HG03575 (cell line): ENCODE measurements around the gene IL4R.
"Not testable (repeated sequence)": the region's sequence is repeated elsewhere in the genome, so short reads cannot be mapped to it uniquely, and the experiment has no call there.

ENCODE experiments used
- ATAC-seq: cut with Tn5 transposase; IDR thresholded peaks from one replicate; pipeline ENCODE4 v1.9.1; 2021; ENCODE audit not compliant: unreplicated experiment, insufficient number of reproducible peaks, low FRiP score; ENCODE audit errors: extremely low read depth

Gene IL4R

DNA sequence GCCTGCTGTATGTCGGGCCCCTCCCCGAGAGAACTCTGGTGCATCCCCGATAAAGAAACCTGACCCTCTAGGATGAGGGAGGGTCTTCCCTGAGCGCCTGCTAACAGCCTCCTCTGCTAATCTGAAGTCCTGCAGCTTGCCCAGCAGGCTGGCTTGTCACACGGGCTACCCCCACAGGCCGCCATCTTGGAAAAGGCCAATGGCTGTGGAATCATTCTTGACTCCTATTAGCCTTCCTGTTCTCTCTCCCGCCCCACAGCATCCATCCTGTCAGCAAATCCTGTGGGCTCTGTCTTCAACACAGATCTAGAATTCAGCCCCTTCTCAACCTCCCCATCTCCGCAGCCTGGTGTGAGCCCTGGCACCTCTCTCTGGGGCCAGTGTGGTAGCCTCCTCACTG is 12.0 kb downstream of the IL4R start:
- no peak for ATAC-seq

- ATAC-seq: no peak
Observed at GRCh38 chr16:27326251-27326650, 12.5 kb downstream of the IL4R start.

DNA sequence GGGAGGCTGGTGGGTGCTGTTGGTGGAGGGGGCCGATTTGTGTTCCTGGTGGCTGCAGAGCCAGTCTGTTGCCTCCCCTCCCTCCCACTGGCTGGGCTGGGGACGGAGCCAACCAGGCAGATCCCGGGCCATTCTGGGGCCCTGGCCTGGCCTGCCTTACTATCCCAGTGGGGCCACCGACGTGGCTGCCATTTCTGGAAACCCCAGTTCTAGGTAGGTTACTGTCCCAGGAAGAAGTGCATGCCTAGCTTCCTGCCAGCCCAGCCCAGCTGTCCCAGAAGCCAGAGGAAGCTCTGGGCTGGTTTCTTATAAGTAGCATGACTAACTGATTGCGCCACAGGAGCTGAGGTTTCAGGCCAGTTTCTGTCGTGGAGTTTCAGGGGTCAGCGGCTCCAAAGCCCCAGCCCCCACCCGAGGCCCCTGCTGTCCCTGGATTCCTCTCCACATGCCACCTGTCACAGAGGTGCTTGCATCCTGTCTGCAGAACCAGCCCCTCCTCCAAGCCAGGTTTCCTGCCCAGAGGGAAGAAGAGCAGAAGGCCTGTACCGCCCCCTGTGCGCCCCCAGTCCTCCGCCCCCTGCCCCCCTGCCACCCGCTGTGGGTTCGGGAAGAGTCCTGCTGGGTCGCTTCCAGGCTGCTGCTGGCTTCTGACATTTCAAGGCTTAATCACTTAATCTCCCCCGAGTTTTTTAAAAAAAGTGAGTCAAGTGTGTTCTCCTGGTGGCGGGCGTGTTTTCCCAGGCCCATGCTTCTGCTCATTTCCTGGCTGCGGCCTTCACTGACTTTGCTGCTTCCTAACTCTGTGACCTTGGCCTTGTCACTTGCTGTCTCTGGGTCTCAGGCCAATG is 13.2 kb downstream of the IL4R start:
- ATAC-seq: no peak

DNA sequence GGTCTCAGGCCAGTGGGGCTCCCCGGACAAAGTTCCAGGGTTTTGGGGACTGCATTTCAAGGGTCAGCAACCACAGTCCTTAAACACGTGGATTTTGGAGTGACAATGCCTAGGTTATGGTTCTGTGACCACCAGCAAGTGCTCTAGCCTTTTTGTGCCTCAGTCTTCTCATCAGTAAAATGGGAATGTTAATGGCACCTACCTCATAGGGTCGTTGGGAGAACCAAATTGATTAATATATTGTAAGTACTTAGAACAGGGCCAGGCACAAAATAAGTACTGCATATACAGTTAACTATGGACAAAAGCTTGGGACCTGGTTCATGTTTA is 13.8 kb downstream of the IL4R start:
- no peak for ATAC-seq

- no peak for ATAC-seq
Observed at GRCh38 chr16:27328937-27329336, 15.2 kb downstream of the IL4R start.

- ATAC-seq: not testable (repeated sequence)
Observed at GRCh38 chr16:27329376-27330079, 15.8 kb downstream of the IL4R start.

GRCh38 chr16:27330542-27330941 is 16.8 kb downstream of the IL4R start:
- ATAC-seq: no peak

DNA sequence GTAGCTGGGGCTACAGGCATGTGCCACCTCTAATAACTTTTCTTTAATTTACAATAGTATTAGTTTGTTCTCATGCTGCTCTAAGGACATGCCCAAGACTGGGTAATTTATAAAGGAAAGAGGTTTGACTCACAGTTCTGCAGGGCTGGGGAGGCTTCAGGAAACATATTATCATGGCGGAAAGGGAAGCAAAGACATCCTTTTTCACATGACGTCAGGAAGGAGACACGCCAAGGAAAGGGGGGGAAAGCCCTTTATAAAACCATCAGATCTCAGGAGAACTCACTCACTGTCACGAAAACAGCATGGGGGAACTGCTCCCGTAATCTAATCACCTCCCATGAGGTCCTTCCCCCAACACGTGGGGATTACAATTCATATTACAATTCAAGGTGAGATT is 18.3 kb downstream of the IL4R start:
- ATAC-seq: no peak

DNA sequence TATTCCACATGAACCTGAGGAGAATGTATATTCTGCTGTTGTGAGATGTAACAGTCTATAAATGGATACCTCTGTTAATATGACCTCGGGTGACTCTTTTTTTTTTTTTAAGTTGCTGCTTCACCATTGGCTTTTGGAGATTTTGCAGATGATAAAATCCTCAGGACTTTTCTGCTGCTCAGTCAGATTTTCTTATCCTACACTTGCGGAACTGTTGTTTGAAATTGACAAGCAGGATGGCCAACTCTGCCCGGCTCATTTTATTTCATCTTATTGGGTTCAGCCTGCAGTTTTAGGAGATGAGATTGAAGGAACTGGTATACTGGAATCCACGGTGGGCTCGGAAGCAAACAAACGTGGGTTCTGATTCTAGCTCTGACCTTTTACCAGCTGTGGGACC is 19.3 kb downstream of the IL4R start:
- ATAC-seq: no peak

- no peak for ATAC-seq
Observed at GRCh38 chr16:27333549-27333948, 19.8 kb downstream of the IL4R start.

- no peak for ATAC-seq
Observed at GRCh38 chr16:27334192-27334764, 20.5 kb downstream of the IL4R start.

- ATAC-seq: no peak
Observed at GRCh38 chr16:27334838-27335237, 21.1 kb downstream of the IL4R start.

DNA sequence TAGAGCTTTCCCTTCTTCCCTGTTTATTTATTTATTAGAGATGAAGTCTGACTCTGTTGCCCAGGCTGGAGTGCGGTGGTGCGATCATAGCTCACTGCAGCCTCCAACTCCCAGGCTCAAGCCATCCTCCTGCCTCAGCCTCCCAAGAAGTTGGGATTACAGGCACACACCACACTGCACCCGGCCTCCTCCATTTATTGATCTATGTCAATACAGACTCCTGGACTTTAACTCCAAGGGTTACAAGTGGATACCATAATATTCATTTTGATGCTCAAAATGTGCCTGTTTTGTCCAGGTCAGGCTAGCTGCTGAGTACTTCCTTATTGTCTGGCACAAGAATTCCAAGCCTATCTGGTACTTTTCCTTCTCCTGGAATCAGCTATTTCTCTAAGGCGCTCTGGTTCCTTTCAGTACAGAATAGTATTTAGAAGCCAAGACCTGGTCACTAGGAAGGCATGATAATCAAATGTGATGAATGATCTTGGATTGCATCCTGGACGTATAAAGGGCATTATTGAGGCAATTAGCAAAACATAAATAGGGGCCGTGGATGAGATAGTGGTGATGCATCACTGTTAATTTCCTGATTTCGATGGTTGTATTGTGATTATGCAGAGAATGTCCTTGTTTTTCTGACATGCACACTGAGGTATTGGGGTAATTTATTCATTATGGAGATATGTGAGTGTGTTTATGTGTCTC is 21.7 kb downstream of the IL4R start:
- no peak for ATAC-seq

GRCh38 chr16:27337024-27337423 is 23.2 kb downstream of the IL4R start:
- ATAC-seq: no peak

DNA sequence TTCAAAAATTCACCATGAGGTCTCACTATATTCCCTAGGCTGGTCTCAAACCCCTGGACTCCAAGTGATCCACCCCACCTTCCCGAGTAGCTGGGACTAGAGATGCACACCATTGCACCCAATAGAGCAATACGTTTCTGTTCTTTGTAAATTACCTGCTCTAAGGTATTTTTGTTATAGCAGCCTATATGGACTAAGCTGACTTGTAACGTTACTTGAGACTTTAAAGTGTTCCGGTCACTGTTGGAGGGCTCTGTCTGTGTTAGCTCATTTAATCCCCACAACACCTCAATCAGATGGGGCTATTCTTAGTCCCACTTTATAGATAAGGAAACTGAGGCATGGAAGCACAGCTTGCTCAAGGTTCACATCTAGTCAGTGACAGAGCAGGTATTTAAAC is 25.4 kb downstream of the IL4R start:
- ATAC-seq: no peak

GRCh38 chr16:27340654-27341053 is 26.9 kb downstream of the IL4R start:
- ATAC-seq: no peak

DNA sequence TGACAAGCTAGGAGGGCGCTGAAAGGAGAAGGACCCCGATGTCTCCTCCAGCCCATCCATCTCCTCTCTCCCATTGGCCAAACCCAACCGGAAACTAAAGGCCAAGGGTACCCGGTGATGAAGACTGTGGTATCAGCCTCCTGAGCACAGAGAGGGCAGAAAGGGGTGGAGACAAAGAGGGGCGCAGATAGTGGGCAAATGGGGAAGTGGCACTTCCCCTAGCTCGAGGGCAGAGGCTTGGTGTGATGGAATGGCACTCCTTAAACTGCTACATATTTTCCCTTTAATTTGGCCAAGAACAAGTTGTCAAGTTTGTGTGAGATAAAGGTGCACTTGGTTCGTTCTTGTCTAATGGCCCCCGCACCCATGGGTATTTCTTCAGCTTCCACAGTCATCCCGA is 27.8 kb downstream of the IL4R start:
- ATAC-seq: no peak

DNA sequence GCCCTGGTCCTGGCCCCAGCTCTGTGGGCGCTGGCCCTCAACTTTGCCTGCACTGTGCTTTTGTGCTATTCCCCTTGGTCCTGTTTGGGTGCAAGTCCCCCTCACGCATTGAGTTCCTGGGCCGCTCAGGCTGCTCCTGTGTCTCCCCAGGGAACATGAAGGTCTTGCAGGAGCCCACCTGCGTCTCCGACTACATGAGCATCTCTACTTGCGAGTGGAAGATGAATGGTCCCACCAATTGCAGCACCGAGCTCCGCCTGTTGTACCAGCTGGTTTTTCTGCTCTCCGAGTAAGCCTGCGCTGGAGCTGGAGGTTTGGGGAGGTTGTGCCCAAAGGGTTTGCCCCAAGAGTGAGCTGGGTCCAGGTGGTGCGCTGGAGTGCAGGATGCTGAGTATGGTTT is 28.2 kb downstream of the IL4R start:
- ATAC-seq: no peak

GRCh38 chr16:27344721-27345120 is 30.9 kb downstream of the IL4R start:
- no peak for ATAC-seq

DNA sequence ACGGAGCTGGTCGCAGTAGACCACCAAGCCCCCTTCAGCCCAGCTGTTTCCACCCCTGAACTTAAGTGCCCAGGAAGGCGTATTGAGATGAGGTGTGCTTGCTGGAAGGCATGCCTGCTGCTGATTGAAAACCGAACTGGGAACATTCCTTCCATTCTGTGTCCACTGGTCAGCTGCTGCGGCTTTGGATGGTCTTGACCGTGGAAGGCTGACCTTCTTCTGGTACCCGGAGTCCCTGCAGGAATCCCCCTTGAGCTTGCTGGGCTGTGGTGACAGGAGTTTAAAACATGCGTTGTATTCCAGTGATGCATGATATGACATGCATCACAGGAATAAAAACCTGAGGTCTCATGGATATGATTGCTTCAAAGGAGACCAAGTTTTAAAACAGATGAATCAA is 31.4 kb downstream of the IL4R start:
- ATAC-seq: no peak
